ENCODE data around the gene FOXA1. TPM values are rescaled to one million over a fixed set of nuclear protein-coding genes. Genes with fewer than 3 reads are reported as not detected.

FOXA1 gene
- total RNA-seq, 4 donors from 2014 or later: 27.7 to 34.4 (median 29.1) TPM

GRCh38 chr14:37586797-37587130 lies 8.3 kb downstream of the FOXA1 start:
- Histone ChIP-seq H3K4me1 (peaks cover 0 to 58% (median 14%) of the 10 kb centered on the region in 3 donors), H3K36me3 (no peaks in the 10 kb centered on the region), H3K27me3 (peaks cover 0 to 98% (median 14%) of the 10 kb centered on the region in 4 donors), H3K27ac (peak overlapping the region in 3 of 4 donors; percentile 89 to 95 (median 92)), H3K9me3 (no peaks in the 10 kb centered on the region), H3K4me3 (peak overlapping the region in 2 of 4 donors; percentile 58 to 60)
- no peak for TF ChIP-seq CTCF (IDR thresholded peaks at IDR 0.05)
- no peak for TF ChIP-seq POLR2A (IDR thresholded peaks at IDR 0.05)
- no peak for DNase-seq
- 0 to 8% methylated on average over 1 of the region's 1 CpG for WGBS, 2 donors
- intact Hi-C loops (cut with DNase I): no loop called here

GRCh38 chr14:37585971-37586796 lies 8.9 kb downstream of the FOXA1 start:
- Histone ChIP-seq H3K4me1 (peaks cover 0 to 54% (median 14%) of the 10 kb centered on the region in 3 donors), H3K36me3 (no peaks in the 10 kb centered on the region), H3K4me3 (peak overlapping the region in 2 of 4 donors; percentile 55 to 60), H3K27me3 (peaks cover 0 to 95% (median 10%) of the 10 kb centered on the region in 4 donors), H3K27ac (peak overlapping the region; percentile 88 to 95 (median 90)), H3K9me3 (no peaks in the 10 kb centered on the region)
- 6 to 11% methylated on average over 10 of the region's 10 CpGs for WGBS, 2 donors
- TF ChIP-seq POLR2A (IDR thresholded peaks at IDR 0.05): no peak
- no peak for TF ChIP-seq CTCF (IDR thresholded peaks at IDR 0.05)
- no peak for DNase-seq
- intact Hi-C loops (cut with DNase I): no loop called here

GRCh38 chr14:37585101-37585511 lies 9.9 kb downstream of the FOXA1 start:
- H3K36me3 ChIP-seq: no peaks in the 10 kb centered on the region
- H3K27me3 ChIP-seq: peaks cover 0 to 84% (median 9%) of the 10 kb centered on the region in 4 donors
- TF ChIP-seq CTCF (IDR thresholded peaks at IDR 0.05) (no peak), POLR2A (IDR thresholded peaks at IDR 0.05) (no peak)
- DNase-seq: no peak
- peak overlapping the region; percentile 88 to 95 (median 90) for H3K27ac ChIP-seq
- H3K4me1 ChIP-seq: peaks cover 0 to 54% (median 14%) of the 10 kb centered on the region in 3 donors
- no peaks in the 10 kb centered on the region for H3K9me3 ChIP-seq
- intact Hi-C loops (cut with DNase I): no loop called here
- 6 to 11% methylated on average over 4 to 19 of the region's 23 CpGs for WGBS, 2 donors
- H3K4me3 ChIP-seq: peak overlapping the region; percentile 41 to 57 (median 52)

GRCh38 chr14:37584211-37585100 lies 10.6 kb downstream of the FOXA1 start:
- H3K27ac ChIP-seq: peak overlapping the region; percentile 88 to 95 (median 90)
- WGBS, 2 donors: 0 to 11% methylated on average over 3 to 23 of the region's 62 CpGs
- no peak for TF ChIP-seq POLR2A (IDR thresholded peaks at IDR 0.05)
- no peak for TF ChIP-seq CTCF (IDR thresholded peaks at IDR 0.05)
- peaks cover 0 to 77% (median 9%) of the 10 kb centered on the region in 4 donors for H3K27me3 ChIP-seq
- intact Hi-C loops (cut with DNase I): no loop called here
- H3K9me3 ChIP-seq: no peaks in the 10 kb centered on the region
- DNase-seq: no peak
- peak overlapping the region; percentile 41 to 57 (median 52) for H3K4me3 ChIP-seq
- peaks cover 0 to 59% (median 14%) of the 10 kb centered on the region in 3 donors for H3K4me1 ChIP-seq
- no peaks in the 10 kb centered on the region for H3K36me3 ChIP-seq
